ENCODE results near the gene STK32B. TPM values are rescaled to one million over a fixed set of nuclear protein-coding genes. Genes with fewer than 3 reads are reported as not detected.

STK32B gene
- total and polyA plus RNA-seq, 2 of the 8 experiments (the other 6 are each of a cell fraction or from before 2014, with no cell fraction given) = 2.3 to 2.5 TPM

- peaks cover 4% of the 10 kb centered on the region; the same call in 1 of the 2 replicates for H3K23me2 ChIP-seq (ENCODE audit: low read depth, low read length)
- H2BK12ac ChIP-seq (ENCODE audit: low read depth, low read length) = no peak overlapping the region
- no peaks in the 10 kb centered on the region for H3K79me2 ChIP-seq (ENCODE audit: control insufficient read depth in 1 of 2, insufficient read depth in 2 of 2, low read length in 2 of 2)
- FAIRE-seq (no peak), DNase-seq (ENCODE audit: low read depth in 1 of 2, low spot score in 2 of 2) (no peak)
- no peak overlapping the region for H2AK5ac ChIP-seq (ENCODE audit: low read depth, low read length)
- H4K91ac ChIP-seq (replicated peaks; ENCODE audit: insufficient read length, low read length) = no peak overlapping the region
- POLR2A ChIA-PET (ENCODE audit: partially characterized antibody) = no interaction called here
- WGBS, 2 experiments (ENCODE audit: extremely low coverage in 1 of 2, insufficient coverage in 1 of 2, insufficient read length in 1 of 2, insufficient replicate concordance in 2 of 2, low coverage in 1 of 2, low lambda C conversion rate in 2 of 2, missing lambda C conversion rate in 1 of 2) = 90% methylated on average over 2 of the region's 2 CpGs; no CpG with 5 or more reads in 1 of the 2 experiments
- H3K4ac ChIP-seq (replicated peaks; ENCODE audit: insufficient read length, low read depth, low read length) = no peak overlapping the region
- H3K18ac ChIP-seq (ENCODE audit: extremely low read depth, low read length) = no peak overlapping the region
- H2BK120ac ChIP-seq (replicated peaks; ENCODE audit: low read depth, low read length) = no peak overlapping the region
- H3K23ac ChIP-seq (ENCODE audit: insufficient read length) = no peak overlapping the region
- no peak overlapping the region for H2AFZ ChIP-seq (ENCODE audit: low read length)
- no peak overlapping the region for H3K56ac ChIP-seq (replicated peaks; ENCODE audit: insufficient read length, low read depth, low read length)
- no peak overlapping the region for H3K27ac ChIP-seq (ENCODE audit: low read depth, low read length)
- no peaks in the 10 kb centered on the region for H3K4me1 ChIP-seq (replicated peaks in 1 of 4; ENCODE audit: control insufficient read depth in 3 of 4, insufficient read depth in 4 of 4, low read length in 3 of 4)
- H3K14ac ChIP-seq (ENCODE audit: insufficient read length) = no peak overlapping the region
- H2BK20ac ChIP-seq (ENCODE audit: low read length) = no peak overlapping the region
- TF ChIP-seq RNF2 (IDR thresholded peaks at IDR 0.05; ENCODE audit: borderline replicate concordance, low read depth, low read length, missing control alignments, poor library complexity, severe bottlenecking) = no peak
- TF ChIP-seq ASH2L (IDR thresholded peaks at IDR 0.05; ENCODE audit: low read length) = no peak
- TF ChIP-seq CTCF (IDR thresholded peaks at IDR 0.05; ENCODE audit: control extremely low read depth in 1 of 3, insufficient read depth in 1 of 3, low read depth in 1 of 3, low read length in 3 of 3) = no peak
- no peak for TF ChIP-seq KDM1A (IDR thresholded peaks at IDR 0.05; ENCODE audit: borderline replicate concordance, low read length)
- no peak for TF ChIP-seq RXRA (IDR thresholded peaks at IDR 0.05; ENCODE audit: insufficient read depth, low read depth, low read length)
- H2BK15ac ChIP-seq (ENCODE audit: low read length) = no peak overlapping the region
- H3K4me2 ChIP-seq (ENCODE audit: insufficient read depth in 1 of 2, low read depth in 2 of 2, low read length in 2 of 2) = no peak overlapping the region
- no peak overlapping the region for H4K8ac ChIP-seq (ENCODE audit: extremely low read depth, insufficient read depth, low read length)
- H3K79me1 ChIP-seq (ENCODE audit: low read depth, low read length) = no peaks in the 10 kb centered on the region
- H3K36me3 ChIP-seq (ENCODE audit: control insufficient read depth in 2 of 4, insufficient read depth in 4 of 4, low read length in 3 of 4) = no peaks in the 10 kb centered on the region
- CTCF ChIA-PET (ENCODE audit: partially characterized antibody) = interaction anchor here (0.6 to 1.7 kb wide), 3 partner anchors 35 to 263 kb away, joined by 3 to 4 read pairs (median 3); no protein-coding TSS in a partner anchor
- H3K9ac ChIP-seq (replicated peaks in 1 of 4; ENCODE audit: extremely low read depth in 1 of 4, low read depth in 3 of 4, low read length in 3 of 4) = no peak overlapping the region
- no peaks in the 10 kb centered on the region for H3K9me3 ChIP-seq (ENCODE audit: insufficient read depth in 2 of 2, low read depth in 1 of 2, low read length in 1 of 2)
- no peak overlapping the region for H4K5ac ChIP-seq (ENCODE audit: insufficient read length, low read depth, low read length)
- H2BK5ac ChIP-seq (ENCODE audit: low read depth, low read length) = no peak overlapping the region
- H3K27me3 ChIP-seq (replicated peaks in 1 of 4; ENCODE audit: control insufficient read depth in 3 of 4, extremely low read depth in 1 of 4, insufficient read depth in 3 of 4, low read length in 3 of 4) = no peaks in the 10 kb centered on the region
- H3K4me3 ChIP-seq (ENCODE audit: extremely low read depth in 1 of 4, insufficient read depth in 2 of 4, low read depth in 3 of 4, low read length in 4 of 4) = no peak overlapping the region
- no peaks in the 10 kb centered on the region for H4K20me1 ChIP-seq (replicated peaks in 1 of 2; ENCODE audit: control insufficient read depth in 1 of 2, insufficient read depth in 2 of 2, low read length in 2 of 2)
Measured at GRCh38 chr4:5259471-5259870, 208.2 kb downstream of the STK32B start.

Data from H1 (cell line).